GM12878 (cell line): Measurements from ENCODE around the gene SORBS1. TPM values are rescaled to one million over a fixed set of nuclear protein-coding genes. Genes with fewer than 3 reads are reported as not detected.

Experiments
- ATAC-seq: fragments of 200-7000 bp; cut with Tn5 transposase; 3 replicates; pipeline ENCODE4 v1.9.1; 2020; ENCODE audit warnings: mild to moderate bottlenecking, moderate library complexity
- BruUV-seq: library from RNA; stranded (reverse); fragments of 400-500 nt; replicated peaks from 2 replicates; lab custom pipeline; 2021; lab: Mats Ljungman, UMichigan
- CTCF ChIA-PET: fragments of 300-600 bp; sonication (Branson Sonifier 250); formaldehyde crosslinking; extraction: SDS; loops from one replicate; lab custom pipeline; 2021; ENCODE audit warnings: inconsistent platforms; lab: Yijun Ruan, JAX
- POLR2A ChIA-PET: fragments of 350-600 bp; formaldehyde crosslinking; extraction: SDS; loops from one replicate; lab custom pipeline; 2021; ENCODE audit warnings: inconsistent platforms; lab: Charles Lee
- RAD21 ChIA-PET: fragments of 300-600 bp; sonication (Branson Sonifier 250); formaldehyde crosslinking; loops from one replicate; lab custom pipeline; 2023; ENCODE audit warnings: antibody characterized with exemption; ENCODE audit not compliant: unreplicated experiment; lab: Charles Lee
- SMC1A ChIA-PET: fragments of 300-600 bp; sonication (Branson Sonifier 250); formaldehyde crosslinking; loops from one replicate; lab custom pipeline; 2023; ENCODE audit not compliant: unreplicated experiment, uncharacterized antibody; lab: Charles Lee
- DNase-seq: peaks from one replicate; pipeline ENCODE4 v3.0.0-alpha.2; 2011; ENCODE audit warnings: low read depth, low spot score
- FAIRE-seq: peaks from 3 replicates; lab custom pipeline; 2011; peaks lifted over from hg19 to GRCh38; lab: Jason Lieb, UNC
- H2AFZ ChIP-seq: 2 replicates; pipeline ENCODE4 v1.6.0; 2011; ENCODE audit warnings: low read depth, low read length, control low read depth; ENCODE audit not compliant: control insufficient read depth
- H3K27ac ChIP-seq: 2 replicates; pipeline ENCODE4 v1.5.1; 2011; ENCODE audit warnings: control low read depth; ENCODE audit not compliant: control insufficient read depth, insufficient read depth
- H3K27me3 ChIP-seq, 2 experiments: replicated peaks in 1 of 2; 2 replicates each; pipeline versions ENCODE4 v1.6.0 to v1.6.1; 2011; ENCODE audit warnings: low read length in 1 of 2; ENCODE audit not compliant: control insufficient read depth in 2 of 2, insufficient read depth in 2 of 2
- H3K36me3 ChIP-seq, 2 experiments: 2 replicates each; pipeline ENCODE4 v1.5.1; 2011; ENCODE audit warnings: low read length in 1 of 2; ENCODE audit not compliant: control insufficient read depth in 2 of 2, insufficient read depth in 2 of 2
- H3K4me1 ChIP-seq: 2 replicates; pipeline ENCODE4 v1.6.1; 2011; ENCODE audit warnings: mild to moderate bottlenecking, low read length, moderate library complexity, mixed read lengths; ENCODE audit not compliant: control insufficient read depth, insufficient read depth
- H3K4me2 ChIP-seq: 2 replicates; pipeline ENCODE4 v1.6.0; 2011; ENCODE audit warnings: control low read depth; ENCODE audit not compliant: control insufficient read depth, insufficient read depth
- H3K4me3 ChIP-seq: fragments of 200-600 bp; sonication (generic); 2 replicates; pipeline ENCODE4 v1.5.1; 2016
- H3K79me2 ChIP-seq: 2 replicates; pipeline ENCODE4 v1.6.0; 2011; ENCODE audit warnings: low read length; ENCODE audit not compliant: control insufficient read depth, insufficient read depth
- H3K9ac ChIP-seq: 2 replicates; pipeline ENCODE4 v1.8.0; 2011; ENCODE audit warnings: low read length, control low read depth, mixed read lengths; ENCODE audit not compliant: control insufficient read depth, insufficient read depth
- H3K9me3 ChIP-seq: replicated peaks from 3 replicates; pipeline ENCODE4 v1.5.1; 2011; ENCODE audit warnings: mild to moderate bottlenecking, low read length; ENCODE audit not compliant: control insufficient read depth, insufficient read depth
- H4K20me1 ChIP-seq: 2 replicates; pipeline ENCODE4 v1.6.0; 2011; ENCODE audit not compliant: control insufficient read depth, insufficient read depth
- BRCA1 ChIP-seq: IDR thresholded peaks from 2 replicates; pipeline ENCODE4 v1.6.1; 2011; ENCODE audit warnings: low read depth, low read length, improper control_type of control experiment
- HDAC6 ChIP-seq: fragments of 200-600 bp; sonication (generic); IDR thresholded peaks from one replicate; pipeline ENCODE4 v1.8.0; 2017; ENCODE audit warnings: antibody characterized with exemption; ENCODE audit not compliant: unreplicated experiment
- JUND ChIP-seq: IDR thresholded peaks from 2 replicates; pipeline ENCODE4 v1.6.1; 2012; ENCODE audit warnings: low read depth, mild to moderate bottlenecking, low read length, improper control_type of control experiment, moderate library complexity
- NFXL1 ChIP-seq: fragments of 450-650 bp; IDR thresholded peaks from 2 replicates; pipeline ENCODE4 v1.6.1; 2017; ENCODE audit warnings: antibody characterized with exemption, mild to moderate bottlenecking, borderline replicate concordance
- NR2C1 ChIP-seq: fragments of 450-650 bp; IDR thresholded peaks from 2 replicates; pipeline ENCODE4 v1.6.1; 2017; ENCODE audit warnings: antibody characterized with exemption, mild to moderate bottlenecking, moderate library complexity
- PAX8 ChIP-seq: fragments of 450-650 bp; IDR thresholded peaks from 2 replicates; pipeline ENCODE4 v1.6.1; 2017; ENCODE audit warnings: mild to moderate bottlenecking, moderate library complexity
- SIN3A ChIP-seq: IDR thresholded peaks from 2 replicates; pipeline ENCODE4 v1.6.1; 2012; ENCODE audit warnings: low read depth, low read length, improper control_type of control experiment
- SP1 ChIP-seq: IDR thresholded peaks from one replicate; pipeline ENCODE4 v1.6.1; 2011; ENCODE audit warnings: low read depth, low read length
- TCF3 ChIP-seq: IDR thresholded peaks from 2 replicates; pipeline ENCODE4 v1.6.1; 2012; ENCODE audit warnings: low read depth, mild to moderate bottlenecking, low read length, borderline replicate concordance; ENCODE audit not compliant: insufficient read depth
- ZZZ3 ChIP-seq: IDR thresholded peaks from 2 replicates; pipeline ENCODE4 v1.6.1; 2011; ENCODE audit warnings: low read depth; ENCODE audit not compliant: control insufficient read depth, insufficient read length
- WGBS: methylation state at CpG from one replicate; pipeline ENCODE4 v1.1.6; 2016; ENCODE audit warnings: low lambda C conversion rate; ENCODE audit not compliant: insufficient replicate concordance, insufficient coverage; ENCODE audit errors: missing lambda C conversion rate; 5-methylcytosine and 5-hydroxymethylcytosine counted together
- in situ Hi-C: fragments of 300-500 bp; cut with MboI; formaldehyde crosslinking; loops from 9 replicates; pipeline ENCODE4 v1.14.3; 2018; ENCODE audit warnings: mixed read lengths
- intact Hi-C: fragments of 100-400 bp; cut with micrococcal nuclease; formaldehyde crosslinking; loops from one replicate; pipeline ENCODE4 v1.14.2; 2022; ENCODE audit not compliant: unreplicated experiment
- polyA plus RNA-seq, 11 experiments: library from polyadenylated mRNA; depleted of rRNA in 4 of 11; unstranded in 6 of 11; stranded (reverse) in 5 of 11; fragments of >200 nt; fragmentation: Nextera tagmentation in 4 of 11; fragmentation: Illumina TruSeq in 1 of 11; extraction: Ambion mirVana in 4 of 11; extraction: Trizol in 1 of 11; gene quantifications; 1 replicate in 1 of 11; 2 replicates in 10 of 11; pipeline versions ENCODE4 v1.2.1 to v1.2.3, GENCODE V29; 2011 to 2016; ENCODE audit warnings: inconsistent platforms in 2 of 11, missing spikeins in 2 of 11, low read depth in 1 of 11
- total RNA-seq, 4 experiments: library from RNA; depleted of rRNA in 3 of 4; stranded (reverse); fragments of >200 nt in 3 of 4; fragmentation: Illumina TruSeq in 1 of 4; extraction: Trizol in 1 of 4; gene quantifications; 2 replicates each; pipeline versions ENCODE4 v1.2.1 to v1.2.3, GENCODE V29; 2013 to 2021
- TF ChIP-seq, protein P1 (sequence below): IDR thresholded peaks from 2 replicates; pipeline ENCODE4 v1.6.1; 2012; ENCODE audit warnings: low read depth, low read length, improper control_type of control experiment
- TF ChIP-seq, protein P2 (sequence below): IDR thresholded peaks from 2 replicates; pipeline ENCODE4 v1.6.1; 2012; ENCODE audit warnings: low read depth, low read length, improper control_type of control experiment
- TF ChIP-seq, protein P3 (sequence below): IDR thresholded peaks from 2 replicates; pipeline ENCODE4 v1.6.1; 2012; ENCODE audit warnings: mild to moderate bottlenecking, low read depth, low read length
- TF ChIP-seq, protein P4 (sequence below): fragments of 450-650 bp; formaldehyde crosslinking; IDR thresholded peaks from 2 replicates; pipeline ENCODE4 v1.4.0; 2020; ENCODE audit warnings: mild to moderate bottlenecking, moderate library complexity

The SORBS1 gene
- total and polyA plus RNA-seq, 10 of the 15 experiments (the other 5 are each of a cell fraction or from before 2014, with no cell fraction given), result 0.13 to 0.75 (median 0.39) TPM

DNA sequence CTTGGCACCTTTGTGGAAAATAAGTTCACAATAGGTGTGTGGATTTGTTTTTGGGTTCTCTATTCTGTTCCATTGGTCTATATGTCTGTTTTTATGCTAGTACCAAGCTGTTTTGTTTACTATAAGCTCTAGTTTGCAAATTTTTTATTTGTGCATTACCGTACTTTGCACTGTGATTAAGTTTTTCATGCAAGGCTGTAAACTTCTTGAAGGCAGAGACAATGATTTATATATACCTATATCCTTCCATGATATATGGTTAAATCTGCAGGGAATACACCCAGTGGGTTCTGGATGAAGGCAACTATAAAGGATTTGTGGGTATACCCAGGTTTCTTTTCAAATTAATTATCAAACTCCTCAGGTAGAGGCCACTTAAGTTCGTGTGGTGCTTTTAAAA is 178.6 kb downstream of the SORBS1 start:
- intact Hi-C loops (no loop called here), in situ Hi-C loops (no loop called here)
- Histone ChIP-seq H3K27me3 (no peaks in the 10 kb centered on the region), H3K27ac (no peak overlapping the region), H3K79me2 (no peaks in the 10 kb centered on the region), H3K36me3 (no peaks in the 10 kb centered on the region), H3K9ac (no peak overlapping the region), H2AFZ (no peak overlapping the region), H4K20me1 (no peaks in the 10 kb centered on the region), H3K9me3 (no peaks in the 10 kb centered on the region), H3K4me1 (peaks cover 10% of the 10 kb centered on the region), H3K4me3 (no peak overlapping the region), H3K4me2 (no peak overlapping the region)
- ChIA-PET SMC1A (interaction anchor here (1.2 to 2.8 kb wide), 2 partner anchors 15 to 48 kb away, joined by 3 to 8 read pairs; no protein-coding TSS in a partner anchor), POLR2A (no interaction called here), CTCF (interaction anchor here (0.8 kb wide), 1 partner anchor 9 kb away, joined by 3 read pairs; no protein-coding TSS in a partner anchor), RAD21 (interaction anchor here (1.1 kb wide), 1 partner anchor 311 kb away, joined by 3 read pairs; the partner anchor contains the start of gene TCTN3)
- WGBS, result 48% methylated on average over 2 of the region's 2 CpGs
- FAIRE-seq, result no peak
- DNase-seq, result no peak
- no TSS peak for BruUV-seq
- no peak for ATAC-seq
- TF ChIP-seq SIN3A (no peak), PAX8 (no peak), TCF3 (no peak), HDAC6 (no peak), ZZZ3 (no peak), NFXL1 (no peak), BRCA1 (no peak), SP1 (no peak), JUND (no peak), NR2C1 (no peak)
- TF ChIP-seq, protein P1, sequence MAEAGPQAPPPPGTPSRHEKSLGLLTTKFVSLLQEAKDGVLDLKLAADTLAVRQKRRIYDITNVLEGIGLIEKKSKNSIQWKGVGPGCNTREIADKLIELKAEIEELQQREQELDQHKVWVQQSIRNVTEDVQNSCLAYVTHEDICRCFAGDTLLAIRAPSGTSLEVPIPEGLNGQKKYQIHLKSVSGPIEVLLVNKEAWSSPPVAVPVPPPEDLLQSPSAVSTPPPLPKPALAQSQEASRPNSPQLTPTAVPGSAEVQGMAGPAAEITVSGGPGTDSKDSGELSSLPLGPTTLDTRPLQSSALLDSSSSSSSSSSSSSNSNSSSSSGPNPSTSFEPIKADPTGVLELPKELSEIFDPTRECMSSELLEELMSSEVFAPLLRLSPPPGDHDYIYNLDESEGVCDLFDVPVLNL, result no peak
- TF ChIP-seq, protein P2, sequence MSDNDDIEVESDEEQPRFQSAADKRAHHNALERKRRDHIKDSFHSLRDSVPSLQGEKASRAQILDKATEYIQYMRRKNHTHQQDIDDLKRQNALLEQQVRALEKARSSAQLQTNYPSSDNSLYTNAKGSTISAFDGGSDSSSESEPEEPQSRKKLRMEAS, result no peak
- TF ChIP-seq, protein P3, sequence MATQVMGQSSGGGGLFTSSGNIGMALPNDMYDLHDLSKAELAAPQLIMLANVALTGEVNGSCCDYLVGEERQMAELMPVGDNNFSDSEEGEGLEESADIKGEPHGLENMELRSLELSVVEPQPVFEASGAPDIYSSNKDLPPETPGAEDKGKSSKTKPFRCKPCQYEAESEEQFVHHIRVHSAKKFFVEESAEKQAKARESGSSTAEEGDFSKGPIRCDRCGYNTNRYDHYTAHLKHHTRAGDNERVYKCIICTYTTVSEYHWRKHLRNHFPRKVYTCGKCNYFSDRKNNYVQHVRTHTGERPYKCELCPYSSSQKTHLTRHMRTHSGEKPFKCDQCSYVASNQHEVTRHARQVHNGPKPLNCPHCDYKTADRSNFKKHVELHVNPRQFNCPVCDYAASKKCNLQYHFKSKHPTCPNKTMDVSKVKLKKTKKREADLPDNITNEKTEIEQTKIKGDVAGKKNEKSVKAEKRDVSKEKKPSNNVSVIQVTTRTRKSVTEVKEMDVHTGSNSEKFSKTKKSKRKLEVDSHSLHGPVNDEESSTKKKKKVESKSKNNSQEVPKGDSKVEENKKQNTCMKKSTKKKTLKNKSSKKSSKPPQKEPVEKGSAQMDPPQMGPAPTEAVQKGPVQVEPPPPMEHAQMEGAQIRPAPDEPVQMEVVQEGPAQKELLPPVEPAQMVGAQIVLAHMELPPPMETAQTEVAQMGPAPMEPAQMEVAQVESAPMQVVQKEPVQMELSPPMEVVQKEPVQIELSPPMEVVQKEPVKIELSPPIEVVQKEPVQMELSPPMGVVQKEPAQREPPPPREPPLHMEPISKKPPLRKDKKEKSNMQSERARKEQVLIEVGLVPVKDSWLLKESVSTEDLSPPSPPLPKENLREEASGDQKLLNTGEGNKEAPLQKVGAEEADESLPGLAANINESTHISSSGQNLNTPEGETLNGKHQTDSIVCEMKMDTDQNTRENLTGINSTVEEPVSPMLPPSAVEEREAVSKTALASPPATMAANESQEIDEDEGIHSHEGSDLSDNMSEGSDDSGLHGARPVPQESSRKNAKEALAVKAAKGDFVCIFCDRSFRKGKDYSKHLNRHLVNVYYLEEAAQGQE, result no peak
- TF ChIP-seq, protein P4, sequence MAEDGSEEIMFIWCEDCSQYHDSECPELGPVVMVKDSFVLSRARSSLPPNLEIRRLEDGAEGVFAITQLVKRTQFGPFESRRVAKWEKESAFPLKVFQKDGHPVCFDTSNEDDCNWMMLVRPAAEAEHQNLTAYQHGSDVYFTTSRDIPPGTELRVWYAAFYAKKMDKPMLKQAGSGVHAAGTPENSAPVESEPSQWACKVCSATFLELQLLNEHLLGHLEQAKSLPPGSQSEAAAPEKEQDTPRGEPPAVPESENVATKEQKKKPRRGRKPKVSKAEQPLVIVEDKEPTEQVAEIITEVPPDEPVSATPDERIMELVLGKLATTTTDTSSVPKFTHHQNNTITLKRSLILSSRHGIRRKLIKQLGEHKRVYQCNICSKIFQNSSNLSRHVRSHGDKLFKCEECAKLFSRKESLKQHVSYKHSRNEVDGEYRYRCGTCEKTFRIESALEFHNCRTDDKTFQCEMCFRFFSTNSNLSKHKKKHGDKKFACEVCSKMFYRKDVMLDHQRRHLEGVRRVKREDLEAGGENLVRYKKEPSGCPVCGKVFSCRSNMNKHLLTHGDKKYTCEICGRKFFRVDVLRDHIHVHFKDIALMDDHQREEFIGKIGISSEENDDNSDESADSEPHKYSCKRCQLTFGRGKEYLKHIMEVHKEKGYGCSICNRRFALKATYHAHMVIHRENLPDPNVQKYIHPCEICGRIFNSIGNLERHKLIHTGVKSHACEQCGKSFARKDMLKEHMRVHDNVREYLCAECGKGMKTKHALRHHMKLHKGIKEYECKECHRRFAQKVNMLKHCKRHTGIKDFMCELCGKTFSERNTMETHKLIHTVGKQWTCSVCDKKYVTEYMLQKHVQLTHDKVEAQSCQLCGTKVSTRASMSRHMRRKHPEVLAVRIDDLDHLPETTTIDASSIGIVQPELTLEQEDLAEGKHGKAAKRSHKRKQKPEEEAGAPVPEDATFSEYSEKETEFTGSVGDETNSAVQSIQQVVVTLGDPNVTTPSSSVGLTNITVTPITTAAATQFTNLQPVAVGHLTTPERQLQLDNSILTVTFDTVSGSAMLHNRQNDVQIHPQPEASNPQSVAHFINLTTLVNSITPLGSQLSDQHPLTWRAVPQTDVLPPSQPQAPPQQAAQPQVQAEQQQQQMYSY, result no peak
